Esophagus squamous epithelium (tissue), 4 donors: ENCODE data around the gene SPTBN5.

ENCODE experiments used
- CTCF ChIP-seq, 6 experiments: fragments of 450-650 bp in 4 of 6; fragments of 200-600 bp in 2 of 6; sonication (generic) in 2 of 6; IDR thresholded peaks; one replicate each; pipeline ENCODE4 v1.5.1; 2016 to 2019; ENCODE audit warnings: antibody characterized with exemption in 6 of 6, mild to moderate bottlenecking in 4 of 6, moderate library complexity in 4 of 6
- POLR2A ChIP-seq, 4 donors: fragments of 450-650 bp; IDR thresholded peaks; one replicate each; pipeline ENCODE4 v1.6.1; 2017; ENCODE audit warnings: antibody characterized with exemption in 4 of 4, mild to moderate bottlenecking in 4 of 4, moderate library complexity in 3 of 4

DNA sequence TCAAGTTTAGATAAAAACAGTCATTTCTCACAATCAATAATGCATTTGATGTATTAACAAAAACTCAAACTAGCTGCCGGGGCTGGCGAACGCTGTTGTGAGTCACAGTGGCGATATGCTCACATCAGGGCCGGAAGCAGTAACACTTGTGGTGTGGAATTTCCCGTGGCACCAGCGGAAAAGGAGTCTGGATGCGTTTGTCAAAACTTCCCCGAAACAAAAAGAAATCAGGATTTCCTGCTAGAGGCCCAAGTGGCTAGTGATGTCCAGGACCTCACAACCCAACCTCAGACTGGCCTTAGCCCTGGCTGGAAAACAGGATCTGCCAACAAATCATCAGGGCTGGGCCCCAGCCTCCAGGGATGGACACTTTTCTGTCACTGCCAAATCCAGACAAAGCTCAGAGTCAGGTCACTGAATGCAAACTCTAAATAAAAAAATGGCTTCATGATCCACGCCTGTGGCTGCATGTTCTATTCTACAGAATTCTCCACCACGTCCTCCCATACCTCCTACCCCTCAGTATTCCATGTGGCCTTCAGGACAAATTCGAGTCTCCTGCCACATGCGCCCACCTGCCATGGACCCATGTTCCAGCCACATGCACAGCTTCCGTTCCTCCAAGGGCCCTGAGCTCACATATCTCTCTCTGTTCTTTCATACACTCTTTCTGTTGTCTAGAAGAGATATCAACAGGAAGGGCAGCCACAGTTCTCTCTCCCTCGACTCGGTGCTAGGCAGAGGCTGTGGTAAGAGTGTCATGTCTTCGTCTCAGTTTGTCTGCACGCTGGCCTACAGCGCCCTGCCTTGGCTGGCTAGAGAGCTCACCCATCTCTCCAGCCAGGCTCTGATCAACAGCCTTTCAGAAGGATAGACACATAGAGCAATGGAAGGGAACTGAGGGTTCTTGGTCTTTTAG, 43.1 kb upstream of the SPTBN5 start:
- no peak for TF ChIP-seq CTCF (IDR thresholded peaks at IDR 0.05)
- no peak for TF ChIP-seq POLR2A (IDR thresholded peaks at IDR 0.05)
